GM18520 (cell line): Measurements from ENCODE around the gene NME8.

Experiments used
- ATAC-seq: cut with Tn5 transposase; IDR thresholded peaks from one replicate; pipeline ENCODE4 v1.9.1; 2021; ENCODE audit not compliant: unreplicated experiment

NME8 gene

DNA sequence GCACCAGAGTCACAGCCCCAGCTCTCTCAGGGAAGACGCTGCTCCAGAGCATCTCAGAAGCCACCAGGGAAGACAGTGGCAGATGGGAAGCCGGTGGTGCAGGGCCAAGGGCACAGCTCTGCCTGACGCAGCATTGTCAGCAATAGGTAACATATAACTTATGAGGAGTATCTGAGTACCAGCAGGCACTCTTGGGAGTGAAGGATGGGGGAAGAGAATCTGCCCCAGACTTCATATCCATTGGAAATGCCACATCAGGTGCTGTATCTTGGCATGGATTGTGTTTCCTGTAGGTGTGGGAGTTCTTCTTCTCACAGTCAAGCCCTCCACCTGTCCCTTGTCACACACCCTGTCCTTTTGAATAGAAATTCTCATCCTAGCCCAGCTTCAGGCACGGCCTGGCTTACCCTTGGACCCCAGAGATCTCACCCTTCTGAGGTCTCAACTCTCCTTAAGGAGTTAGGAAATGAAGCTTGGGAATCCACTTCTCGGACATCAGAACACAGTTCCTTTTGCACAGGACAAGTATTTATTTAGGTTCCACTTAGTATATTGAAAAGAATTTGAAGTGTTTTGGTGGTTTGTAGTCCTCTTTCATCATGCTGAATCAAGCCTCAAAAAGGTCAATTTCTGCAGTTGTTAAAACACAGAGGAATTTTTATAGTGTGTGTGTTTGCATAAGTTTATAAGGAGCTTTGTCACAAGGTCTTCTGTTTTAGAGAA, 82.0 kb downstream of the NME8 start:
- no peak for ATAC-seq

DNA sequence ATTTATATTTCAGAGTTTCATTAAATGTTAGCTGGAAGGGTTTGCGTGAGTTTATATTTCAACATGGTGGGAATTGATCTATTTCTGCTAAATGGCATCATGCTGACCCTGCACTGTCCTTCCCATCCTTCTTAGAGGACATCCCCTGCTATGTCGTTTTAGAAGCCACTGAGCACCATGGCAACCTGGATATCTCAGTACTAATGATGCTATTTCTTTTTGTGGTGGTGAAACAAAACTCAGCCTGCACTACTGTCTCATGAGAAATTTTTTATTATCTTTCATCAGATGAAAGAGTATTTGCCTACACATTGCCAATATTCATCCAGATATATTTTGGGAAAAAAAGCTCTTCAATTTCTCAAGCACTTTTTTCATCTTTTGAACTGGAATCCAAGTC, 84.1 kb downstream of the NME8 start:
- no peak for ATAC-seq

DNA sequence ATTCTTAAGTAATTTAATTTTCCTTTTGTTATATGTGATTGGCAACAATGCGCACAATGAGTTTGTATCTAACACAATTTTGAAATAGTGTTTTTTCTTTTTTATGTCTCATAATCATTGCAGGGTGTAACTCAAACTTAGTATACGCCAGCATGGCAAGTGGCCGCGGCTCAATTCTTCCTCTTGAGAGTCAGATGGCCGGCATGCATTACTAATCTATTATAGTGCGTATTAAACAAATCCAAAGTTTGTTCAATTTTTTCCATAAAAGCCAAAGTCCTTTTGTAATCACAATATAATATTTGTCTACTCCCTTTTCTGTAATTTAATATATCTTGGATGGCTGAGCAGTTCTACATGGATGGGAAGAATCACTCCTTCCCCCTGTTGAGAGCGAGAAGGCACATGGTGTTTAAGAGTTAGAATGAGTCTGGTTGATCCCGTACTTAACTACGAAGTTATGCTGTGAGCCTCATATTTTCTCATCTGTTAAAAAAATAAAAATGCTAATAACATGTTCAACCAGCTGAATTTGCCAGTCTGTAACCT, 84.7 kb downstream of the NME8 start:
- no peak for ATAC-seq

DNA sequence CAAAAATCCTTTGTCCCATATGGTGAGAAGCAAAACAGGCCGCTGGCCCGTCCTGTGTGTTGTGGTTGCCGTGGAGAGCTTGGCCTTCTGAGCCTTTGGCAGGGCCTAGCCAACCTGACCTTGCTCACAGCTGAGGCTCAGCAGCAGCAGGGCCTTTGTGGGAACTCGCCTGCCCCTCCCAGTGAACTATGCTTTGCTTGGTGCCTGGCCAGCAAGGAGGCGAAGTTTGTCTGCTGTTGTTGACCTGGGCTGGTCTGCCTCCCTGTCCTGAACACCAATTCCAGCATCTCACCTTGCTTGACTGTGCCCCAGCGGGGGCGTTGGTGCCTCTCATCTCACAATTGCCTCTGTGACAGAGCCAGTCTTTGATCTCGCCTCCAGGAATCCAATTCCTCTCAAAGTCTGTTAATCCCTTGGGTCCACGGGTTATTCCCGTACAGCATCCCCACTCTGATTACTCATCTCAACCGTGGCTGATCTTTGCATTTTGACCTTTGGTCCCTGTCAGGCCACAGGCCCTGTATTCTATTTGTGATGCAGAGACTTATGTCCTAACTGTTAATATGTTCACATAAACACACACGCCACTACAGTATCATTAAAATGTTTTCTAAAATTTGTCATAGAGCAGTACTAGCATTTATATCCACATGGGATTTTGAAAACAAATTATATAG, 94.7 kb downstream of the NME8 start:
- peak; percentile 29 for ATAC-seq

DNA sequence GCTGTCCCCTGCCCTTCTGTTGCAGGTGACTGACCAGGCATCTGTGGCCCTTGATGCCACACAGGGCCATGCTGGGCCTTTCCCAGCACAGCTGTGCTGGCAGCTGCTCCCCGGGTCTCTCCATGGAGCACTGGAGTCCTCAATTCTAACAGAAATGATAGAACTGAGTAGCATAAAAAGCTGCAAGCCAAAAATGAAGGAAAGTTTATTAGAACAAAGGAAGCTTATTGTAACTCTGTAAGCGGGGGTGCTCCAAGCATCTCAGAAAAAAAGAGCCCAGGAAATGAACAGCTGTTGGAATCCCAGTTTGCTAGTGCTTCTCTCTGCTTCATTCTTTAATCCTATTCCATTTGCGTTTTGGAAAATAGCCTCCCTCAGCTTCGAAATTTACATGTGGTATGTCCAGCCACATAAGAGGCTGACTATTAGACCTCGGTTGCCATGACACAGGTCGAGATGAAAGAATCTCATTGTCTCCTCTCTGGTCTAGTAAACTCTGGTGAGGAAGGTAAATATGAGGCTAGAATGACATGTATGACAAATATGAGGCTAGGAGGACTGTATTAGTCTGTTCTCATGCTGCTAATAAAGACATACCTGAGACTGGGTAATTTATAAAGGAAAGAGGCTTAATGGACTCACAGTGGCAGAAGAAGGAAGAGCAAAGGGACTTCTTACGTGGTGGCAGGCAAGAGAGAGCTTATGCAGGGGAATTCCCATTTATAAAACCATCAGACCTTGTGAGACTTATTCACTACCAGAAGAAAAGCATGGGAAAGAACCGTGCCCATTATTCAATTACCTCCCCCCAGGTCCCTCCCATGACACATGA, 95.7 kb downstream of the NME8 start:
- peak; percentile 32 for ATAC-seq

DNA sequence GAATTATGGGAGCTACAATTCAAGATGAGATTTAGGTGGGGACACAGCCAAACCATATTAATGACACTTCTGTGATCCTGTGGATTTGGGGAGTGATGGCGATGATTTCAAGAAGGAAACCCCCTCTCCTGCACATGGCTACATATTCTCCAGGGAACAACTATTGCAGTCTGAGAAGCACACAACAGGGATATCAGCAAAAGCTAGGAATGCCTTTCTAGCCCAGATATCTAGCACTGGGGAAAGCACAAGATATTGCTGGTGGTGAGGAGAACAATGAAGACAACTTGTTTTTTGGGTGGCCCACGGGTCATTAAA, 96.3 kb downstream of the NME8 start:
- ATAC-seq: no peak

DNA sequence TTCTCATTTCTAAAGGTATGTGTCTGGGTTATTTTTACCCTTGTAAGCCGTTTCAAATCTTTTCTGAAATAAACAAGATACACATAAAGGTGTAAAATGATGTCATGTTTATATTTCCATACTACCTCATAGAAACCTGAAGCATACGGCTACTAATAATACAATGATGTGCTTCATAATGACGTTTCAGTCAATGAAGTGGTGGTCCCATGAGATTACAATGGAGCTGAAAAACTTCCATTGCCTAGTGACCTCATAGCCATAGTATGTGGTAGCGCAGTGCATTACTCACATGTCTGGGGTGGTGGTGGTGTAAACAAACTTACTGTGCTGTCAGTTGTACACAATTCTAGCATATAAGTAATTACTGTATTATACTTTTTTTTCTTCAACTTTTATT, 96.9 kb downstream of the NME8 start:
- no peak for ATAC-seq

DNA sequence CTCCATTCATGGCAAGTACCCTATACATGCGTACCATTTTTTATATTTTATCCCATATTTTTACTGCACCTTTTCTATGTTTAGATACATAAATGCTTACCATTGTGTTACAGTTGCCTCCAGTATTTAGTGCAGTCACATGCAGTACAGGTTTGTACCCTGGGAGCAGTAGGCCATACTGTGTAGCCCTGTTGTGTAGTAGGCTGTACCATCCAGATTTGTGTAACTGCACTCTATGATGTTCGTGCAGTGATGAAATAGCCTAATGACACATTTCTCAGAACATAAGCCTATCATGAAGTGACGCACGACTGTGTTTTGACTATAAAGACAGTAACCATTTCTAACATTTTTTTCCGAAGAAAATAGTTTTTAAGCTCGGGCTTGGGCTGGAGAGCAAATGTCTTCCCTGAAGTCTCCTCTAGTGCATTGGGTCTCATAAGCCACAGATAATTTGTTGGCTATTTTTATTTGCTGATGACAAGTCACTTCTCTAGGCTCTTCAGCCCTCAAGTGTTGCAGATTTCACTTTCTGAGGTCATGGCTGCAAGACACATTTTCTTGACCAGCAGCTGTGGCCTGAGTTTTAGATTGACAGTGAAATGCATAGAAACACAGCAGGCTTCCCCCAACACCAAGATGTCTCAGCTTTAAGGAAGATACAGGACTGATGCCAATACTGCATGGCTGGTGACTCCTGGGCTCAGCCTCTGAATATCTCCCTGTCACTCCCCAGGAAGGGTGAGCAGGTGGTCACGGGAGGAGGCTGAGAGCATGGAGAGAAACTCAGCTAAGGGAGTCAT, 98.9 kb downstream of the NME8 start:
- no peak for ATAC-seq

DNA sequence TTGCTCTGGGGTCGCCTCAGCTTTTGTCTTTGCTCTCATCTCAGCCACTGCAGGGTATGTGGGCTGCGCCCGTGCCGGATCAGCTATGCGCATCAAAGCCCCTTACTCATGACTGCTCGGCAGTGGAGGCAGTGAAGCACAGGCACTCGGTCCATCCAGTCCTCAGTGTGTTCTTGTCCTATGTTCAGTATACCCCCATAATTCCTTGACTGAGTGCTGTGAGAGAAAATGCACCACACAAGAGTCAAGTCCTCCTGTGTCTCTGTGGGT, 99.5 kb downstream of the NME8 start:
- no peak for ATAC-seq
